ENCODE data around the gene DYRK1B.

- TF ChIP-seq, protein P1, sequence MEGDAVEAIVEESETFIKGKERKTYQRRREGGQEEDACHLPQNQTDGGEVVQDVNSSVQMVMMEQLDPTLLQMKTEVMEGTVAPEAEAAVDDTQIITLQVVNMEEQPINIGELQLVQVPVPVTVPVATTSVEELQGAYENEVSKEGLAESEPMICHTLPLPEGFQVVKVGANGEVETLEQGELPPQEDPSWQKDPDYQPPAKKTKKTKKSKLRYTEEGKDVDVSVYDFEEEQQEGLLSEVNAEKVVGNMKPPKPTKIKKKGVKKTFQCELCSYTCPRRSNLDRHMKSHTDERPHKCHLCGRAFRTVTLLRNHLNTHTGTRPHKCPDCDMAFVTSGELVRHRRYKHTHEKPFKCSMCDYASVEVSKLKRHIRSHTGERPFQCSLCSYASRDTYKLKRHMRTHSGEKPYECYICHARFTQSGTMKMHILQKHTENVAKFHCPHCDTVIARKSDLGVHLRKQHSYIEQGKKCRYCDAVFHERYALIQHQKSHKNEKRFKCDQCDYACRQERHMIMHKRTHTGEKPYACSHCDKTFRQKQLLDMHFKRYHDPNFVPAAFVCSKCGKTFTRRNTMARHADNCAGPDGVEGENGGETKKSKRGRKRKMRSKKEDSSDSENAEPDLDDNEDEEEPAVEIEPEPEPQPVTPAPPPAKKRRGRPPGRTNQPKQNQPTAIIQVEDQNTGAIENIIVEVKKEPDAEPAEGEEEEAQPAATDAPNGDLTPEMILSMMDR (IDR thresholded peaks at IDR 0.05): no peak
- TF ChIP-seq, protein P2, sequence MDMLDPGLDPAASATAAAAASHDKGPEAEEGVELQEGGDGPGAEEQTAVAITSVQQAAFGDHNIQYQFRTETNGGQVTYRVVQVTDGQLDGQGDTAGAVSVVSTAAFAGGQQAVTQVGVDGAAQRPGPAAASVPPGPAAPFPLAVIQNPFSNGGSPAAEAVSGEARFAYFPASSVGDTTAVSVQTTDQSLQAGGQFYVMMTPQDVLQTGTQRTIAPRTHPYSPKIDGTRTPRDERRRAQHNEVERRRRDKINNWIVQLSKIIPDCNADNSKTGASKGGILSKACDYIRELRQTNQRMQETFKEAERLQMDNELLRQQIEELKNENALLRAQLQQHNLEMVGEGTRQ (IDR thresholded peaks at IDR 0.05; ENCODE audit: borderline replicate concordance, low read depth, low read length): no peak
- no peak for TF ChIP-seq RCOR1 (IDR thresholded peaks at IDR 0.05; ENCODE audit: low read length)
- no peak for TF ChIP-seq EZH2phosphoT487 (IDR thresholded peaks at IDR 0.05; ENCODE audit: borderline replicate concordance, low read depth)
- no peak for TF ChIP-seq EP300 (IDR thresholded peaks at IDR 0.05; ENCODE audit: borderline replicate concordance in 1 of 2, low read depth in 1 of 2, low read length in 1 of 2)
- TF ChIP-seq SIN3A (IDR thresholded peaks at IDR 0.05; ENCODE audit: borderline replicate concordance, low read depth, low read length): no peak
- TF ChIP-seq YY1 (IDR thresholded peaks at IDR 0.05; ENCODE audit: low read depth): no peak
These were observed 6.7 kb downstream of the DYRK1B start for GRCh38 chr19:39827216-39827615.

Measured in SK-N-SH (cell line).